Activated gamma-delta T cell (primary cell): ENCODE data around the gene GBP7.
"Not testable (repeated sequence)": the region's sequence is repeated elsewhere in the genome, so short reads cannot be mapped to it uniquely, and the experiment has no call there.

Experiments
- DNase-seq: peaks from one replicate; lab custom pipeline; 2025; lab: John Stamatoyannopoulos, UW

GBP7 gene

DNA sequence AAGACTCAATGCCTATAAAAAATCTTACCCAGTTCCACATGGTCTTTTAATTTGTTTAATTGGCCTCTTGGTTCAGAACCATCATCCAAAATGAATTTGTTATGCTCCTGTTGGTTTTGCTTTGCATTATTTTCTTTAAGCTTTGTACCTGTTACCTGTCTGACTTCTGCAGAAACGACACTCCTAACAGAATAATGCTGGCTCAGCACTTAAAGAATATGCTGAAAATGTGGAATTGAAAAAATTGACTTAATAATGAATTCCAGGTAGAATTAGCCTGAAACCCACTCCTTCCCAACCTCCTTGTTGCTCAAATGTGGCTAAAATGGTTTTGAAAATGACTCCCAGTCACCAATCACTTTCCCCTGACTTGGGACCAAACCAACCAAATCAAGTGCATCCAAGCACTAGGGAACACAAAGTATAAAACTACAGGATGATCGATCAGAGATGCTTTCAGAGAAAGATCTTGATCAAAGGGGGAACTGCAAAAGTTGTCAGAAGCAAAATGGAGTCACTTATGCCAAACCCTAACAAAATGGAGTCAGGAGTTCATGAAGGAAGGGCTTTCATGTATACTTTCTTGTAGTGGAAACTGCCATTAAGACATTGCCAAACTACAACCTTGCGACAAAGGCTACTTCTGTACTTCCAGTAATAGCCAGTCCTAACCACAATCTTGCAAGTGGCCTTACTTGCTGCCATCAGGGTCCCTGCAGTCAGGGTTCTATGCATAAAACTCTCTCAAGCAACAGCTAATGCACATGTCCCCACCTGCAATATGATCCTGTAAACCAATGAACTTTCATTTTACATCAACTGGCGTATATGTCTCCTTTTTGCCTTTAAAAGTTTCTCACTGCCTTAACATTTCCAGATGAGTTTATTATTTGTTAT lies 5.4 kb downstream of the GBP7 start:
- no peak for DNase-seq

DNA sequence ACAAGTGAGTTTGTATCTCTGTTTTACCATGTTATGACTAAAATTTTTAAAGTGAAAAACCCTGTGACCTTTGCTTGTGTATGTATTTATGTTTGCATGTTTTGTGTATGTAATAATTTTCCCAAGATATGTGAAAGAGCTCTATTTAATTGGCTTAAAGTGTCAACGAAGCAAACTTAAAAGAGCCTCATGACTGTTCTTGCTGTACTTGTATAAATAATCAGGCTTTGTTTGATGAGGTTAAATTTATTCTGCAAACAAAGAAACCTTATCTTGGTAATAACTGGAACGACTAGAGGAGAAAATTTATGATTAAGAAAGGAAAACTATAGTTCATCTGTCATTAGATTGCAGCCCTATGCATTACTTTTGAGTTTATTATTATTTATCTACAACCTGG lies 6.6 kb downstream of the GBP7 start:
- DNase-seq, result no peak

DNA sequence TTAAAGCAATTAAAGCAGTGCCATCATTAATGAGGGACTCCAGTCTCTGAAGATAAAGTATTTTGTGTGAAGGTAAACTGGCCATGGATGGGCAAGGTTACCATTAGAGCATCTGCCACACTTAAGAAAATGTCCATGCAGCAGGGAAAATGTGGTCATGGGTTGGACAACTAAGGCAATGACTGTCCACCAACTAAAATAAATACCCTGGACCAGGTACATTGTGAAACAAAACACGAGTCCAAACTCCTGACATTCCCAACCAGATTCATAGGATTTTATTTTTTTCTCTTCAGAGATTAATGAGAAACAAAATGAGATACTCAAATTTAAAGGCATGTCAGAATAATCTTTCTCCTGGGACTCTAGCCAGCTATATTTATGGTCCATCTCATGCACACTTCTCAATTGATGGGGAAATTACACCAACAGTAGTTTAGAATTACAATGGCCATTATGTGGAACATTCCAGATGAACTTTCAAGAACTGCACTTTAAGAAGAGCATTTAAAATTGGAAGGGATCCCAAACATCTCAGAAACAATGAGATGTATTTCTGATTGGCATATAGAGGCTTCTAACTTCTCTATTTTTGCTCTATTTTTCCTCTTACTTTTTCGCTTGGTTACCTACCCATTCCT lies 8.1 kb downstream of the GBP7 start:
- no peak for DNase-seq

DNA sequence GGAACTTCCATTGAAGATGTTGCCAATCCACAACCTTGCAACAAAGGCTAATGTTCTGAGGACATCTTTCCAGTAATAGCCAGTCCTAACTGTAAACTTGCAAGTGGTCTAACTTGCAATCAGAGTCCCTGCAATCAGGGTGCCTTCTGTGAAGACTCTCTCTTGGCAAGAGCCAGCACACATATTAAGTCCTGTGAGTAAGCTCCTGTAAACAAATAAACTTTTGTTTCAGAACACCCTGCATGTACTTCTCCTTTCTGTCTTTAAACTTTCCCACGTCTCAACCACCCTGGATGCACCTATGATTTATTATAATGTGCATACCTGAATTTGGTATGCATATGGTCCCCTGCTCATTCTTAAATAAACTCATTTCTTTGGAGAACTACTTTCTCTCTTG lies 9.1 kb downstream of the GBP7 start:
- no peak for DNase-seq

DNA sequence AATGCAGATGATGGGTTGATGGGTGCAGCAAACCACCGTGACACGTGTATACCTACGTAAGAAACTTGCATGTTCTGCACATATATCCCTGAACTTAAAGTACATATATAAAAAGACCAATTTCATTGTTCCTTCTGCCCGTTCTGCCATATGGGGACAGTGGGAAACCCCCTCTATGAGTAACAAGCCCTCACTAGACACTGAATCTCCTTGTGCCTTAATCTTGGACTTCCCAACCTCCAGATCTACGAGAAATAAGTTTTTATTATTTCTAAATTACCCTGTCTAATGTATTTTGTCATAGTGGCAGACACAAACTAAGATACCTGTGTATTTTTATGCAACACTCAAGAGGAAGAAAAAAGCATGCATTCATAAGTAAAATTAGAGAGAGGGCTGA lies 10.0 kb downstream of the GBP7 start:
- no peak for DNase-seq

DNA sequence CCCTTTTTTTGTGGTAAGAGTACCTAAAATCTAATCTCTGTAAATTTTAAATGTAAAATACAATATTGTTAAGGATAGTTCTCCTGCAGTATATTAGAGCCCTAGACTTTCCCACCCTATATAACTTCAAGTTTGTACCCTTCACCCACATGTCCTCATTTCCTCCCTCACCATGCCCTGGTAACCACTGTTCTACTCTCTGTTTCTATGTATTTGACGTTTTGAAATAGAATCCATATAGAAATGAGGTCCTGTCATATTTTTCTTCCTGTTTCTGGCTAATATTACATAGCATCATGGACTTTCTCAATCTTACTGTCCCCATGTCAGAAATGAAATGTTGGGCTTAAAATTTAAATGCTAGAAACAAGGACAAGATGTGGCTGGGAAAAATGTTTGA lies 24.8 kb downstream of the GBP7 start:
- DNase-seq, result no peak

DNA sequence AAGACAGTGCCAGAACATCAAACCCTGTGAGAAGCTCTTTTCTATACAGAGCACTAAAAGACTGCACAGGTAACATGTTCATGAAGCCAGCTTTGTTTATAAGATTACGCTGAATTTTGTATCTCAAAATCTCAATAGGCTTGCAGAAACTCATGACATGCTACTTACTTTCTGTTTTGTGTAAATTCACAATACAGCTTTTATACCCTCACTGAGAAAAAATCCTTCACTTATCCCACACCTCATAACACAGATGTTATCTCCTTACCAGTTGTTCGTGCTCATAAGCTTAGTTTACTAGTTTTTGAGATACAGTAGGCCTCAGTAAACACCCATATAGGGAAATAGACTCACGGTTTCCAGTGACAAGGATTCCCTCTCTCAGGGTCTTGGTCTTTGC lies 25.8 kb downstream of the GBP7 start:
- no peak for DNase-seq

DNA sequence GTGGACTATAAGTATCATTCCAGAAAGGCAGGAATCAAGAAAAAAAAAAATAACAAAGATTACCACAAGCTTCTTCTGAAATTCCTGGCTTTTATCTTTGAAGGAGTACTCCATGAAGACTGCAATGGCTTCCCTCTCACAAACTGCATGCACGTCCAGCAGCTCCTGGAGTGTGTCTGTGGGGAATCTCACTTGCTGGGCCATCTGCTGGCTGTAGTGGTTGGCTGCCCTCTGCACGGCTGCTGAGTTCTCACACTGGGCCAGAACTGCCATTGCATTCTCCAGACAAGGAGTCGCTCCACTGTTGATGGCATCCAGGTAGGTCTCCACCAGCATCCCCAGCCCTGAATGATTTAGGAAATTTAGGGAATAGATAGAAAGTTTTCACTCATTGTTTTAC lies 26.6 kb downstream of the GBP7 start:
- no peak for DNase-seq

DNA sequence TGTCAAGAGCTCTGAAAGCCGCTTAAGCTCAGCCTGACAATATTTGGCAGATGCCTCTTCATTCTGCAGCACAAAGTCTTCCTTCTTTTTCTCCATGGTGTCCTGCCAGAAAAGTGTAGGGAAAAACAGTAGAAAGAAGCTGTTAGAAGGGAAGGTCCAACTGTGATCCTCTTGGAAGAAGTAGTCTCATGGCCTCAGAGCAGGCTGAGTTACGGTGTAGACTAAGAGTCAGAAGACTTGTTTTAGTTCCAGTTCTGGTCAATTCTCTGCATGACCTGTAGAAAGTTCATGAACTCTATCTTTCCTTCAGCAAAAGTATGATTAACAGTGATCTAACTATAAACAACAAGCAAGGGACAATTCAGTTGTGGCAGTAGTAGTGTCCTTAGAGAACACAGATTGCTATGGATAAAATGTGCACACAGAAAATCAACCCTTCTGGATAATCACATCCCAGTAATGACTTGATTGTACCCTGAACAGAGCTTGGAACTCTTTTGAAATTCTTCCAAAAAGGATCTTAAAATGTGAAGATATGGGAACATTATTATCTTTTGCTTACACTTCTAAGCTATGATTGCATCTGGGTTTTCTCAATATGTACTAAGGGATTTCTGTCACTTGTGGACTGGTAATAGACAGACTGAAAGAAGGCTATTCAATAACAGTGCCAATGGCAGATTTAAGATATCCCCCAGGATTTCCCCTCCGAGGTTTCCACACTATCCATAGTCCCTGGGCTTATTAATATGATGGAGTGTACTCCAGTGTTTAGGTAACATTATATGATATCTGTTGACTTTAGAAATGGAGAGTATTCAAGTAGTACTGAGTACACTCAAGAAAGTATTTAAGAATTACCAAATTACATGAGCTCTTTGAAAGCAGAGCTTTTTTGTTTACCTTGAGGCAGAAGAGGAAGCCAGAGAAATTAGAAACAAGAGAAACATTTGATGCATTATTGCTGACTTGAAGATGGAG lies 27.8 kb downstream of the GBP7 start:
- DNase-seq, result no peak

DNA sequence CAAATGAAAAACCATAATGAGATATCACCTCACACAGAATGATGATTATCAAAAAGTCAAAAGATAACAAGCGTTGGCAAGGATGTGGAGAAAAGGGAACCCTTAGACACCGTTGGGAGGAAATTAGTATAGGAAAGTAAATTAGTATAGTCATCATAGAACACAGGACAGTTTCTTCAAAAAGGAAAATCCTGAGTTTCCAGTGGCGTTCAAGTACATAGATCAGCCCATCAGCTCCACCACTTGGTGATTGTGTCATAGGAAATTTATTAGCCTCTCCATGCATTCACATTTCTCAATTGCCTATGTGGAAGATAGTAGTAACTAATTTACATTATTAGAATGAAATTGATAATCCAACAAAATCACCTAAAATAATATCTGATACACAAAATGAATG lies 29.1 kb downstream of the GBP7 start:
- DNase-seq, result no peak

DNA sequence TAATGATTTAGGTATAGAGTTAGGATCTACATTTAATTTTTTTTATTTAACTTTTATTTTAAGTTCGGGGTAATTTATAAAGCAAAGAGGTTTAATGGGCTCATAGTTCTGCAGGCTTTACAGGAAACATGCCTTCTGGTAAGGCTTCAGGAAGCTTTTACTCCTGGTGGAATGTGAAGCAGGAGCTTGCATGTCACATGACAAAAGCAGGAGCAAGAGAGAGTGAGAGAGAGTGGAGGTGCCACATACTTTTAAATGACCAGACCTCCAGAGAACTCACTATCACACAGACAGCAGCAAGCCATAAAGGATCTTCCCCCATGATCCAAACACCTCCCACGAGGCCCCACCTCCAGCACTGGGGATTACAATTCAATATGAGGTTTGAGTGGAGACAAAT lies 32.3 kb downstream of the GBP7 start:
- no peak for DNase-seq

DNA sequence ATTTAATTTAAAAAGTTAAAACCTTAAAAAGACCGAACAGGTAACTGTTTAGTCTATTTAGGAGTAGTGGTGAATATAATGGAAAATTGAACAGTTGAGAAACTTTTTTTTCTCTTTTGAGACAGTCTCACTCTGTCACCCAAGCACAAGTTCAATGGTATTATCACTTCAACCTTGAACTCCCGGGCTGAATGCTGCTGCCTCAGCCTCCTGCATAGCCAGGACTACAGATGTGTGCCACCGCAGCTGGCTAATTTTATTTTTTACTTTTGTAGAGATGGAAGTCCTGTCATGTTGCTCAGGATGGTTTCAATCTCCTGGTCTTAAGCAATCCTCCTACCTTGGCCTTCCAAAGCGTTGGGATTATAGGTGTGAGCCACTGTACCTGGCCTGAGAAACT lies 33.6 kb downstream of the GBP7 start:
- no peak for DNase-seq

DNA sequence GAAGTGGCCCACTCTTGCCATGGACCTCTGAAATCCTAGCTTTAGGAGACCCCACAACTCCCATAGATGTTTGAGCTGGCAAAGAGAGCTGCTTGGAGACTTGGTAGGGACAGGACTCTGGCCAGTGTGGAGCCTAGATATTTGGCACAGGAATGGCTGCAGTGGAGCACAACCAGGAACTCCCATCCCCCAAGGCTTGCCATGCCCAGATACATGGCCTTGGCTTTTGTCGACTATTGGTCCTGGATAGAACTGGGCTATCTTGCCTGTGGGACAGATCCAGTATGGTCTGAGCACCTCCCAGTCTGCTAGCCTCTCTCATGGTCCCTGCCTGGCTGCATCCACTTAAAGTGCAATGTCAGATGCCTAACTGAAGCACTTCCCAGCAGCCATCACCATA lies 42.1 kb downstream of the GBP7 start:
- DNase-seq, result no peak

DNA sequence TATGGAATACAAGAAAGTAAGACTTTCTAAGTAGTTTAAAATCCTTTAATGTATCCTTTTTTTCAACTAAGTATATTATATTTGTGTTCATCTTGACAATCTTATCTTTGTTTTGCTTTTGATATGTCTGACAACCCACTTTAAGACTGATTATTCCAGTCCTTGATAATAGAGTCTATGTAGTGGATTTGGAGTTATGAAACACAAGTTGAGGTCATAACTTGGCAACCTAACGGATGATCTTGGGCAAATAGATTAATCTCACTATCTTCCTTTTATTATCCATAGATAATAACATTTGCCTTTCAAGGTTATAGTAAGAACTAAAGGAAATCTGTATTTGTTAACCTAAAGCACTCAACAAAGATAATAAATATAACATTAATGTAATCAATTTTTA lies 45.1 kb downstream of the GBP7 start:
- no peak for DNase-seq

DNA sequence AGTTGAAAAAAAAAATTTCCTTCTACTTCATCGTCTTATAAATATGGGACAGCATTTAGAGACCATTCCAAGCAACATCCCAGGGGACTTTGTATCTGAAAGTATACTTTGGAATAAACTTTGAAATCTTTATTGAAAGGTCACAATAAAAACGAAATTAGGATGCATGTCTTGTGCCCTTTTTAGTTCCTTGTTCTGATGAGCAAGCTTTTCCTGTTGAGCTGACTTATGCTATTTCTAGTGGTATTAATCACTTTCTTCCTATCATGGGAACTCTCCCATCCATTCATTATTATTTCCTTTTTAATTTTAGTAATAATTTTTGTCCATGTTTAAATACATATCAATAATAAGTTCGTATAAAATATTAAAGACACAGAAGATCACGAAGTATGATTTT lies 45.9 kb downstream of the GBP7 start:
- no peak for DNase-seq

DNA sequence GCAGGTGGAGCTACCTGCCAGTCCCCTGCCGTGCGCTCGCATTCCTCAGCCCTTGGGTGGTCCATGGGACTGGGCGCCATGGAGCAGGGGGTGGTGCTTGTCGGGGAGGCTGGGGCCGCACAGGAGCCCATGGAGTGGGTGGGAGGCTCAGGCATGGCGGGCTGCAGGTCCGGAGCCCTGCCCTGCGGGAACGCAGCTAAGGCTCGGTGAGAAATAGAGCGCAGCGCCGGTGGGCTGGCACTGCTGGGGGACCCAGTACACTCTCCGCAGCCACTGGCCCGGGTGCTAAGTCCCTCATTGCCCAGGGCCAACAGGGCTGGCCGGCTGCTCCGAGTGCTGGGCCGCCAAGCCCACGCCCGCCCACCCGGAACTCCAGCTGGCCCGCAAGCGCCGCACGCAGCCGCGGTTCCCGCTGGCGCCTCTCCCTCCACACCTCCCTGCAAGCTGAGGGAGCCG lies 47.8 kb downstream of the GBP7 start:
- DNase-seq, result not testable (repeated sequence)

DNA sequence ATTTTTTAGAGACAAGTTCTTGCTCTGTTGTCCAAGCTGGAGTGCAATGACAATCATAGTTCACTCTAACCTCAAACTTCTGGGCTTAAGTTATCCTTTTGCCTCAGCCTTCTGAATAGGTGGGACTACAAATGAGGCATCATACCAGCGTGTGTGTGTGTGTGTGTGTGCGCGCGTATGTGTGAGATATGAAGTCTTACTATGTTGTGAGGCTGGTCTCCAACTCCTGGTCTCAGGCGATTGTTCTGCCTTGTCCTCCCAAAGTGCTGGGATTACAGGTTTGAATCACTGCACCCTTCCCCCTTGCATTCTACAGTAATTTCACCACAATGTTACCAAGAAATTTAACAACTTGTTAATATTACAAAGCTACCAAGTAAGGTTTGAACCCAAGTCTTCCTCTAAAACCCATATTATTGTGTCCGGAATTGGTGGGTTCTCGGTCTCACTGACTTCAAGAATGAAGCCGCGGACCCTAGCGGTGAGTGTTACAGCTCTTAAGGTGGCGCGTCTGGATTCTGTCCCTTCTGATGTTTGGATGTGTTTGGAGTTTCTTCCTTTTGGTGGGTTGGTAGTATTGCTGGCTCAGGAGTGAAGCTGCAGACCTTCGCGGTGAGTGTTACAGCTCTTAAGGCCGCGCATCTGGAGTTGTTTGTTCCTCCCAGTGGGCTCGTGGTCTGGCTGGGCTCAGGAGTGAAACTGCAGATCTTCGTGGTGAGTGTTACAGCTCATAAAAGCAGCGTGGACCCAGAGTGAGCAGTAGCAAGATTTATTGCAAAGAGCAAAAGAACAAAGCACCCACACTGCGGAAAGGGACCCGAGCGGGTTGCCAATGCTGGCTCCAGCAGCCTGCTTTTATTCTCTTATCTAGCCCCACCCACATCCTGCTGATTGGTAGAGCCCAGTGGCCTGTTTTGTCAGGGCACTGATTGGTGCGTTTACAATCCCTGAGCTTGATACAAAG lies 48.9 kb downstream of the GBP7 start:
- not testable (repeated sequence) for DNase-seq

DNA sequence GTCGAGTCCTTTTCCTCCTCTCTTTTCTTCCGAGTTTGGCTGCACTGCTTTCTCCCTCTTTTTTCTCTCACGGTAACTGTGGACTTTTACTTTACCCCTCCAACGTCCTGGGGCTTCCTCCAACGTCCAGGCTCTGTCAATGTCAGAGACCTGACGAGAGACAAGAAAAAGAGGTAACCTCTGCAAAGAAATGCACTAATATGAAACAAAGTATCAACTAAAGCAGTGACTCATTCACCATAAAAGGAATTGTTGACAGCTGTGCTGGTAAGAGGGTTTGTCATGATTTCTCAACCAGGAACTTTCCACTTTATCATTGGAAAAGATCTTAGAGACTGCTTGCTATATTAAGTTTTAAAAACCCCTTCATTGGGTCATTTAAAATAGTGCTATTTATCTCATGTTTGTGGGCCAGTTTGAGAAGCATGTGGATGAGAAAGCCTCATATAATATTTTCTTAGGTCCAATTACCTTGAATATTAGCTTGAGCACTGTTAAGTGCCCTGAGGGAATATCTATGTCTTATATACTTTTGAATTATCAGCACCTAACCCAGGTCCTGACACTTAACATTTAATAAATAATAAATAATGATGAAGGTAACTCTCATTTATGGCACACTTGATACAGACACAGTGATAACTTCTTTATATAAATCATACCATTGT lies 49.8 kb downstream of the GBP7 start, which contains the start of gene GBP2:
GBP2 (minus strand) TSS at position 202 of the 668 bp plus-strand sequence. CDS start 4,148 bp downstream, outside the sequence.
- no peak for DNase-seq

DNA sequence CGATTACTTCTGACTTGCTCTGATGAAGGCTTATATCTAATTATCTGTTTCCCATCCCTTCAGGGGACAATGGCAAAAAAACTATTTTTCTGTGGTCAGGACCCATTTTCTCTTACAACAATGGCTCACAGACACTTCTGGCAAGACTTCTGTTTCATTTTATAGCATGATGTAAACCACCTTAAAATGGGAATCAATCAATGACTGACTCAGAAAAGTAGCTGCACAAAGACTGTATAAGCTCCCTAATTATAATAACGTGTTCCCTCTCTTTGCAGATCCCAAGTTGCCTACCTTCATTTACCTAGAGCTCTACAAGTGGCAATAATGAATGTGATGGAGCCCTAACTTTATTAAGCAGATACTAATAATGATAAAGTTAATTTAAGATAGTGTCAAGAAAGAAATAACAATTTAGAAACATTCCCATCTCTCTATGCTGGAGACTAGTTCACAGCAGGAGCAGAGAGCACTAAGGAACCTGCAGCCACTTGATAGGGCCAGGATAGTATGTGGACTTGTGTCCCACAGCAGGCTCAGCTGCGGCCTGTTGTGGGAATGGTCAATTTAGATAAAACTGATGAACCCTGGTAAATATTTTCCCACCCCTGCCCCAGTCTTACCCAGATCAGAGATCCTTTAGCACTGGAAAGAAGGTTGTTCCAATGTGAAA lies 50.4 kb downstream of the GBP7 start:
- no peak for DNase-seq

DNA sequence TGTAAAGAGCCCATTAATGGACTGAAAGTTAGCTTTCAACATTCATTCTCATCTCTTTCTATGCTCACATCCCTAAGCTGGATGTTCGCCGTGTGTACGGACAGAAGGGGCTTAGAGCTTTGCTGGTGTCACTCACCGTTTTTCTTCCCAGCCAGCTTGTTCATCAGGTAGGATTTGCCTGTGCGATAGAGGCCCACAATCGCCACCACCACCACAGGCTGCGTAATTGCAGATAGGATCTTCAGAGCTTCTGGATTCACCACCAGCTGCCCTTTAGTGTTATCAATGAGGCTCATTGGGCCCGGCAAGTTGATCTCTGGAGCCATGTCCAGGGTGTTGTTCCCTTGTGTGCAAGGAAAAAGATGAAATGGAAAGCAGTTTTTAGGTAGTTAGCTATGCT lies 54.2 kb downstream of the GBP7 start:
- no peak for DNase-seq
